ENCODE results near the gene DCPS. TPM values are rescaled to one million over a fixed set of nuclear protein-coding genes. Genes with fewer than 3 reads are reported as not detected.
"Not testable (repeated sequence)": the region's sequence is repeated elsewhere in the genome, so short reads cannot be mapped to it uniquely, and the experiment has no call there.

DCPS gene
- total RNA-seq, 1 experiment from 2014 or later, result 25.6 TPM

- no TSS peak for BruUV-seq (replicated peaks)
- Histone ChIP-seq H2AFZ (ENCODE audit: low read depth, low read length, poor library complexity, severe bottlenecking) (no peak overlapping the region), H3K9me2 (ENCODE audit: insufficient read depth) (no peaks in the 10 kb centered on the region), H3K4me2 (ENCODE audit: low read length) (0 out of 2 replicates have a peak overlapping the region, but pooled peaks have one; percentile 9), H3K36me3 (ENCODE audit: control insufficient read depth in 1 of 2, insufficient read depth in 2 of 2, low read length in 2 of 2) (0 out of 4 replicates have a peak, but pooled peaks cover 0 to 6% of the 10 kb centered on the region in 2 experiments), H3K4me1 (ENCODE audit: control insufficient read depth in 1 of 2, insufficient read depth in 2 of 2, low read length in 2 of 2) (peaks cover 13 to 28% of the 10 kb centered on the region in 2 experiments), H3K79me2 (ENCODE audit: insufficient read depth, low read length) (peaks cover 18% of the 10 kb centered on the region; the same call in 1 of the 2 replicates), H3K27ac (ENCODE audit: low read depth, low read length) (no peak overlapping the region), H3K9me3 (ENCODE audit: control insufficient read depth in 1 of 2, insufficient read depth in 1 of 2, low read depth in 1 of 2, low read length in 2 of 2) (no peaks in the 10 kb centered on the region), H4K20me1 (ENCODE audit: insufficient read depth) (no peaks in the 10 kb centered on the region), H3K4me3 (replicated peaks in 1 of 2; ENCODE audit: low read depth in 1 of 2, low read length in 2 of 2) (no peak overlapping the region), H3K27me3 (ENCODE audit: insufficient read depth, low read length) (no peaks in the 10 kb centered on the region), H3K9ac (ENCODE audit: low read length) (no peak overlapping the region)
- no peak for ATAC-seq
- DNase-seq (ENCODE audit: low read depth, low spot score), result no peak
- intact Hi-C loops (cut with micrococcal nuclease), result no loop called here
- ChIA-PET POLR2A (no interaction called here), RAD21 (ENCODE audit: low non-redundant PET in 1 of 2, low total read pairs in 2 of 2, uncharacterized antibody in 2 of 2, unreplicated experiment in 2 of 2) (no interaction called here), CTCF (no interaction called here)
- TF ChIP-seq EGR1 (IDR thresholded peaks at IDR 0.05; ENCODE audit: low read depth), result no peak
- no peak for TF ChIP-seq TCF7L2 (IDR thresholded peaks at IDR 0.05; ENCODE audit: borderline replicate concordance, extremely low read depth, insufficient read depth, insufficient read length)
- no peak for TF ChIP-seq ZFX (IDR thresholded peaks at IDR 0.05)
- no peak for TF ChIP-seq SRF (IDR thresholded peaks at IDR 0.05; ENCODE audit: low read depth)
- no peak for TF ChIP-seq MAX (IDR thresholded peaks at IDR 0.05)
- TF ChIP-seq RAD21 (IDR thresholded peaks at IDR 0.05; ENCODE audit: low read depth), result no peak
- TF ChIP-seq SIN3A (IDR thresholded peaks at IDR 0.05; ENCODE audit: low read depth), result no peak
- TF ChIP-seq POLR2A (IDR thresholded peaks at IDR 0.05; ENCODE audit: borderline replicate concordance, extremely low read depth, insufficient read depth, insufficient read length), result no peak
- TF ChIP-seq EZH2 (IDR thresholded peaks at IDR 0.05), result no peak
- TF ChIP-seq FOSL1 (IDR thresholded peaks at IDR 0.05; ENCODE audit: low read depth), result no peak
- no peak for TF ChIP-seq EZH2phosphoT487 (IDR thresholded peaks at IDR 0.05; ENCODE audit: borderline replicate concordance)
- TF ChIP-seq, protein P1, sequence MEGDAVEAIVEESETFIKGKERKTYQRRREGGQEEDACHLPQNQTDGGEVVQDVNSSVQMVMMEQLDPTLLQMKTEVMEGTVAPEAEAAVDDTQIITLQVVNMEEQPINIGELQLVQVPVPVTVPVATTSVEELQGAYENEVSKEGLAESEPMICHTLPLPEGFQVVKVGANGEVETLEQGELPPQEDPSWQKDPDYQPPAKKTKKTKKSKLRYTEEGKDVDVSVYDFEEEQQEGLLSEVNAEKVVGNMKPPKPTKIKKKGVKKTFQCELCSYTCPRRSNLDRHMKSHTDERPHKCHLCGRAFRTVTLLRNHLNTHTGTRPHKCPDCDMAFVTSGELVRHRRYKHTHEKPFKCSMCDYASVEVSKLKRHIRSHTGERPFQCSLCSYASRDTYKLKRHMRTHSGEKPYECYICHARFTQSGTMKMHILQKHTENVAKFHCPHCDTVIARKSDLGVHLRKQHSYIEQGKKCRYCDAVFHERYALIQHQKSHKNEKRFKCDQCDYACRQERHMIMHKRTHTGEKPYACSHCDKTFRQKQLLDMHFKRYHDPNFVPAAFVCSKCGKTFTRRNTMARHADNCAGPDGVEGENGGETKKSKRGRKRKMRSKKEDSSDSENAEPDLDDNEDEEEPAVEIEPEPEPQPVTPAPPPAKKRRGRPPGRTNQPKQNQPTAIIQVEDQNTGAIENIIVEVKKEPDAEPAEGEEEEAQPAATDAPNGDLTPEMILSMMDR (IDR thresholded peaks at IDR 0.05 in 2 of 3, conservative IDR thresholded peaks at IDR 0.05 in 1 of 3; ENCODE audit: borderline replicate concordance in 1 of 3, insufficient read depth in 1 of 3, low read depth in 2 of 3, low read length in 2 of 3), result no peak
- TF ChIP-seq CEBPB (IDR thresholded peaks at IDR 0.05; ENCODE audit: low read depth), result no peak
- TF ChIP-seq ATF3 (IDR thresholded peaks at IDR 0.05), result no peak
These were observed 42.7 kb downstream of the DCPS start for GRCh38 chr11:126346586-126346940.

DNA sequence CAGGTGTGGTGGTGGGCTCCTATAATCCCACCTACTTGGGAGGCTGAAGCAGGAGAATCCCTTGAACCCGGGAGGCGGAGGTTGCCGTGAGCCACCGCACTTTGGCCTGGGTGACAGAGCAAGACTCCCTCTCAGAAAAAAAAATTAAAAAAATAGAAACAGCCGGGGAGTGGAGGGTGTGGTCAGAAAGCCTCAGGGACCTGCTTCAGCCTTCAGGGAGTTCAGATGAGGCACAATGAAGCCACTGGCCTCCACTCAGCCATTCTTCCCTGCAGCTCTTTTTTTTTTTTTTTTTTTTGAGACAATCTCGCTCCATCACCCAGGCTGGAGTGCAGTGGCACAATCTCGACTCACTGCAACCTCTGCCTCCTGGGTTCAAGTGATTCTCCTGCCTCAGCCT, 43.1 kb downstream of the DCPS start:
- H3K27me3 ChIP-seq (ENCODE audit: insufficient read depth, low read length); ATAC-seq; H3K36me3 ChIP-seq (ENCODE audit: control insufficient read depth in 1 of 2, insufficient read depth in 2 of 2, low read length in 2 of 2); H3K9me3 ChIP-seq (ENCODE audit: control insufficient read depth in 1 of 2, insufficient read depth in 1 of 2, low read depth in 1 of 2, low read length in 2 of 2); BruUV-seq (replicated peaks); H3K9ac ChIP-seq (ENCODE audit: low read length); RAD21 ChIA-PET (ENCODE audit: low non-redundant PET in 1 of 2, low total read pairs in 2 of 2, uncharacterized antibody in 2 of 2, unreplicated experiment in 2 of 2); H3K9me2 ChIP-seq (ENCODE audit: insufficient read depth); H3K27ac ChIP-seq (ENCODE audit: low read depth, low read length); DNase-seq (ENCODE audit: low read depth, low spot score); CTCF ChIA-PET; H4K20me1 ChIP-seq (ENCODE audit: insufficient read depth); H3K4me3 ChIP-seq (replicated peaks in 1 of 2; ENCODE audit: low read depth in 1 of 2, low read length in 2 of 2); intact Hi-C loops (cut with micrococcal nuclease); POLR2A ChIA-PET; H2AFZ ChIP-seq (ENCODE audit: low read depth, low read length, poor library complexity, severe bottlenecking); H3K4me2 ChIP-seq (ENCODE audit: low read length): not testable (repeated sequence)
- Histone ChIP-seq H3K4me1 (ENCODE audit: control insufficient read depth in 1 of 2, insufficient read depth in 2 of 2, low read length in 2 of 2) (peaks cover 9 to 24% of the 10 kb centered on the region in 2 experiments), H3K79me2 (ENCODE audit: insufficient read depth, low read length) (peaks cover 21% of the 10 kb centered on the region; the same call in 1 of the 2 replicates)
